GM18873 (cell line): ENCODE data around the gene PPP4R4.

ENCODE experiments used
- ATAC-seq: cut with Tn5 transposase; IDR thresholded peaks from one replicate; pipeline ENCODE4 v1.9.1; 2021; ENCODE audit warnings: mild to moderate bottlenecking, moderate library complexity, moderate number of reproducible peaks; ENCODE audit not compliant: unreplicated experiment, low FRiP score

Gene PPP4R4, protein sequence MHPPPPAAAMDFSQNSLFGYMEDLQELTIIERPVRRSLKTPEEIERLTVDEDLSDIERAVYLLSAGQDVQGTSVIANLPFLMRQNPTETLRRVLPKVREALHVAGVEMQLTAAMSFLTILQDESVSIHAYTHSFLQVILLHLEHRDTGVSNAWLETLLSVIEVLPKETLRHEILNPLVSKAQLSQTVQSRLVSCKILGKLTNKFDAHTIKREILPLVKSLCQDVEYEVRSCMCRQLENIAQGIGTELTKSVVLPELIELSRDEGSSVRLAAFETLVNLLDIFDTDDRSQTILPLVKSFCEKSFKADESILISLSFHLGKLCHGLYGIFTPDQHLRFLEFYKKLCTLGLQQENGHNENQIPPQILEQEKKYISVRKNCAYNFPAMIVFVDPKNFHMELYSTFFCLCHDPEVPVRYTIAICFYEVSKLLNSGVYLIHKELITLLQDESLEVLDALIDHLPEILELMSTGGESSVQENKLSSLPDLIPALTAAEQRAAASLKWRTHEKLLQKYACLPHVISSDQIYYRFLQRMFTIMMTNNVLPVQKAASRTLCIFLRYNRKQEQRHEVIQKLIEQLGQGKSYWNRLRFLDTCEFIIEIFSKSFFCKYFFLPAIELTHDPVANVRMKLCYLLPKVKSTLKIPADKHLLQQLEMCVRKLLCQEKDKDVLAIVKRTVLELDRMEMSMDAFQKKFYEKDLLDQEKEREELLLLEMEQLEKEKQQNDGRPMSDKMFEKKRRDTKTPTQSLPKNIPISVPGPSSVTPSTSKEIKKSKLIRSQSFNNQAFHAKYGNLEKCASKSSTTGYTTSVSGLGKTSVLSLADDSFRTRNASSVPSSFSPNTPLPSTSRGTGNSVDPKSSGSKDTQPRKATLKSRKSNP

DNA sequence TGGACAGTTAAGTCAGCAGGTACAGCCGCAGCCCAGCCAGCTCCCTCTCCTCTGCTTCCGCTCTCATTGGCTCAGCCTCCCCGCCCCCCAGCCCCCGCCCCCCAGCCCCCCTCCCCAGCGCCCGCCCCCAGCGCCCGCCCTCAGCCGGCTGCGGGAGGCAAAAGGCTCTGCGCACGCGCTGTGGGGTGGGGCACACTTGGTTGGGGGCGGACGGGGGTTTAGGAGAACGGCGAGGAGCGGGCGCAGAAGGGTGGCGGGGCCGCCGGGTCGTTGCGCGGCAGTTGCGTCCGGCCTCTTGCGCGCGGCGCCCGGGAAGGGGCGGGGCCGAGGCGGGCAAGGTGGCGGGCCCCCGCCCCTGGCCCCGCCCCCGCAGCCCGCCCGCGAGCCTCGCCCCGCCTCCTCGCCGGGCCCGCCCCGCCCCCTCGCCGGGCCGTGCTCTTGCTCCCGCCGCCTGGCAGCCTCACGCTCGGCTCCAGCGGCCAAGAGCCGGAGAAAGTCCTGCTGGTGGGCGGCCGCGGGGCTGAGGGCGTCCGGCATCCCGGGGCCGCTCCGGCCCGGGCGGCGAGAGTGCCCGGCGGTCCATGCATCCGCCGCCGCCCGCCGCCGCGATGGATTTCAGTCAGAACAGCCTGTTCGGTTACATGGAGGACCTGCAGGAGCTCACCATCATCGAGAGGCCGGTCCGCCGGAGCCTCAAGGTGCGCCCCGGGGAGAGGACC is at the start of gene PPP4R4:
Gene PPP4R4 (plus strand): TSS at position 438 of the 719 bp plus-strand sequence. CDS start 144 bp downstream, at position 582.
- peak; percentile 41 for ATAC-seq

DNA sequence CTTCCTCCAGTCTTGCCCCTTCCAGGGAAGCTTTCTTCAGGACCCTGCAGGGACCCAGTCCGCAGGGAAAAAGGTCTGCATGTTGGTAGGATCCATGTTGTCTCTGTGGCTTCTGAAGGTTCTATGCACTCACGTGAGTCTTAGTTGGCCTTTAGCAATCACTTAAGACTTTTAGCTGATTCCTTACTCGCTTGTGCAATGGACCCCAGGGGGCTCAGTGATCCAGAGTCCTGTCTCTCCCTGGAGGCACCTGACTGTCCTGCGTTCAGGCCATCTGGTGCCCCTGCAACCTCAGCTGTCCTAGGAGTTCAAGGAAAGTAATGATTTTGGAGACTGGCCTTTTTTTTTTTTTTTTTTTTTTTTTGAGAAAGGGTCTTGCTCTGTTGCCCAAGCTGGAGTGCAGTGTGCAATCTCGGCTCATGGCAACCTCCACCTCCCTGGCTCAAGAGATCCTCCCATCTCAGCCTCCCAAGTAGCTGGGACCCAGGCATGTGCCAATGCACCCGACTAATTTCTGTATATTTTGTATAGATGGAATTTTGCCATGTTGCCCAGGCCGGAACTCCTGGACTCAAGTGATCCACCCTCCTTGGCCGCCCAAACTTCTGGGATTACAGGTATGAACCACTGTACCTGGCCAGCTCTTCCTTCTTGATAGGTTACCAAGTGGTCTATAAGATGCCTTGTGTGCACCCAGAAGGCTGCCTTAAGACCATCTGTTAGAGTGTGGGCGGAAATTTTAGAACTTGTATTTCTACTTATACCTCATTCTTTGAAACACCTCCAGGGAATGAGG is 49.3 kb upstream of the PPP4R4 start:
- no peak for ATAC-seq

DNA sequence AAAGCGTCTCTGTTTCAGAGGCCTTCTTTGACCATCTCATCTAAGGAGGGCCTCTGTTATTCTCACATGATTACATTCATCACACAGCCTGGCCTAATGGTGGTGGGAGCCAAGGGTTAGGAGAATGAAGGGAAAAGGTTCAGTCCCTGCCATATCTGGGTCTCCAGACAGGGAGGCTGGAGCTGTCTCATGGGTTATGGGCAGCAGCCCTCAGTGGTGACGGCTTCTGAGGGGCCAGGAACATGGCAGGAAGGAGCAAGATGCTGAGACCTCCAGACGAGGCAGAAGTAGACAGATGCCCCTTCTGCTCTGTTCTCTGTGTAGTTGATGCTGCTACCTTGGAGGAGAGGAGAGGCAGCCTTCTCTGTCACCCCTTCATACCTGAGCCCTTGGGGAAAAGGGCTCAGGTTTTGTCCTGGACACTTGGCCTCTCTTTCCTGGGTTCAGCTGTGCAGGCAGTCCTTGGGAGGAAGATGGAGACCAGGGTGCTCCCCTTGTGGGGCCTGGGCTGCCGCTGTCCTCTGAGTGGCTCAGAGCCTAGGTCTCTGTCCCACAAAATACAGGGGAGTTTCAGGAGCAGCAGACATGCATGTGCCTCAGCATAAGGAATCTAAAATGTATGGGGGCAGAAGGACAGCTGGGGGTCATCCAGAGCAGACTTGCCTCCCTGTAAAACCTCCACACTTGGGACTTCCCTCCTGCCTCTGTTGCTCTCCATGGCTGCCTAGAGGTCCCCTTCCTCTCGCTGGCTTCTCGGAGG is 48.3 kb upstream of the PPP4R4 start:
- ATAC-seq: no peak

DNA sequence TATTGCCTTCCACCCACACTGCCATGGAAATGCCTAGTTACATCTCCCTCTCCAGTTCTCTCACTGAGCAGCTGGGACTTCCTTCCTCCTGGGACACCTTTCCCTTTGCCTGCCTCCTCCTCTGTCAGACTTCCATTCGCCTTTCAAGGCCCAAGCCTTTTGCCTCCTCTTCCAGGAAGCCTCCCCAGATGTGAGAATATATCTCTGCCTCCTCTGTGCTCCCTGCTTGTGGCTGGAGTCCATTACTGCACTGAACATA is 47.8 kb upstream of the PPP4R4 start:
- ATAC-seq: no peak

DNA sequence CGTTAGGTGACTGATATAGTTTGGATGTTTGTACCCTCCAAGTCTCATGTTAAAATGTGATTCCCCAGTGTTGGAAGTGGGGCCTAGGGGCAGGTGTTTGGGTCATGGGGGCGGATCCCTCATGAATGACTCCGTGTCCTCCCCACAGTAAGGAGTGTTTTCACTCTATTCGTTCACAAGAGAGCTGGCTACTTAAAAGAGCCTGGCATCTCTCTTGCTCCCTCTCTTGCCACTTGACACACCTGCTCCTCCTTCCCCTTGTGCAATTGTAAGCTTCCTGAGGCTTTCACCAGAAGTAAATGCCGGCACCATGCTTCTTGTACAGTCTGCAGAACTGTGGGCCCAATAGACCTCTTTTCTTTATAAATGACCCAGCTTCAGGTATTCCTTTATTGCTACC is 47.3 kb upstream of the PPP4R4 start:
- no peak for ATAC-seq

DNA sequence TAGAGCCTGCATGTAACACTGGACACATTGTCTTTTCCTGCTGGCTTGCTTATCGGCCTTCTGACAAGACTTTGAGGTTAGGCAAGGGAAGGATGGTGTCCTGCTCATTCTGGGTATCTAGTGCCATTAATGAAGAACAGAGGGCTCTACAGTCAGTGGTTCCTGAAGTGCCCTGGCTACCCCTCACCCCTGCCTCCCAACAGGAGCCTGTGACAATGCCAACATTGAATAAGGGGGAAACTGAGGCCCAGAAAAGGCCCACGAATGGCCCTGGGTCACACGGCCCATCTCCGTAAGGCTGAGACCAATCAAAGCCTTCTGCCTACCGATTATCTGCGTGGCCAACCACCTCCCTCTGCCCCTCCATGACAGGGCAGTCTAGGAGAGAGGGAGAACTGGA is 46.8 kb upstream of the PPP4R4 start:
- ATAC-seq: no peak

DNA sequence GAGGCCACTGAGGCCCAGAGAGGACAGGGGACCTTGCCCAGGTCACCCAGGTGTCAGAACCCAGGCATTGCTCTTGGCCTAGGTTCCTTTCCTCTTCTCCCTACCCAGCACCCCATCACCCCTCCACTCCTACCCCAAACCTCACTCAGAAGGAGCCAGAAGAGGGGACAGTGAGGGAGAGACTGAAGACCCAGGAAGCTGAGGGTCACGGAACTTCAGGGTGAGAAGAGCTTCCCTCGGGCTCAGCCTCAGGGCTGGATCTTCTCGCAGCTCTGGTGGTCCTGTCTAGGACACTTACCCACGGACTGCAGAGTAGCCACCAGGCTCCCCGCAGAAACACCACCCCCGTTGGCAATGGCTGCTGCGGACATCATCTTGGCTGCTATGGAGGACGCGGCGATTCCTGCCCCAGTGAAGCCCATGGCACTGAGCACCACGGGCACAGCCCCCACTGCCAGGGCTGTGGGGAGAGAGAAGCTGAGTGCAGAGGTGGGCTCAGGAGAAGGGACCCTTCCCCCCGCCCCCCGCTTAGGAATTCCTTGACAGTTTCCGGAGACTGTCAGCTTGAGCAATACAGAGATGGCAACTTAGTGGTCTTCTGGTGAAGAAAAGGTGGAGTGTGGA is 45.8 kb upstream of the PPP4R4 start:
- ATAC-seq: no peak

DNA sequence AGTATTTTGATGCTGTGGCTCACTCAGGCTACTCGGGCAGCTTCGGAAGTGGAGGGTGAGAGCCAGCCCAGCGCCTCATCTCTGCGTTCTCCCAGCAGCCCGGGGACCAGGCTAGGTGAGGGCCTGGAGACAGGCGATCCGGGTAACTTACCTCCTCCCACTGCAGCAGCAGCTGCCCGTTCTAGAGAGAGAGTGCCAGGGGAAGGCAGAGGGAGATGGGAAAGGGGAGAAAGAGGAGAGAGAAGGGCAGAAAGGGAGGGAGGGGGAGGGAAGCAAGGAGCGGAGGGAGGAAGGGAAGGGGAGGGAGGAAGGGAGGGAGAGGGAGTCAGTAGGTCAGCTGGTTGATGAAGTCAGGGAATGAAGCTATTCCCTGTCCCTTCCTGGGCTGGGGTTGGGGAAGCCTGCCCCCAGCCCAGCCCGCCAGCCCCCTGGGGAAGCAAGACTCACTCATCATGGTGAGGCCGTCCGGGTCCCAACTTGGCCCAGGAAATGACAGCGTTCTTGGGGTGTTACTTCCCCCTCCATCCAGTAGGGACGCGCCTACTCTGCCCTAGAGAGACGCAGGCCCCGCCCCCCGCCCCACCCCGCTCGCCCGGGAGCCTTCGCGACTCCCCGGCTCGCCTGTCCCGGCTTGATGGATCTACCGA is 44.9 kb upstream of the PPP4R4 start, which contains the start of gene IFI27L2:
Gene IFI27L2 (minus strand): TSS at position 494 of the 647 bp plus-strand sequence. CDS start 40 bp downstream, at position 454.
- ATAC-seq: peak; percentile 86

DNA sequence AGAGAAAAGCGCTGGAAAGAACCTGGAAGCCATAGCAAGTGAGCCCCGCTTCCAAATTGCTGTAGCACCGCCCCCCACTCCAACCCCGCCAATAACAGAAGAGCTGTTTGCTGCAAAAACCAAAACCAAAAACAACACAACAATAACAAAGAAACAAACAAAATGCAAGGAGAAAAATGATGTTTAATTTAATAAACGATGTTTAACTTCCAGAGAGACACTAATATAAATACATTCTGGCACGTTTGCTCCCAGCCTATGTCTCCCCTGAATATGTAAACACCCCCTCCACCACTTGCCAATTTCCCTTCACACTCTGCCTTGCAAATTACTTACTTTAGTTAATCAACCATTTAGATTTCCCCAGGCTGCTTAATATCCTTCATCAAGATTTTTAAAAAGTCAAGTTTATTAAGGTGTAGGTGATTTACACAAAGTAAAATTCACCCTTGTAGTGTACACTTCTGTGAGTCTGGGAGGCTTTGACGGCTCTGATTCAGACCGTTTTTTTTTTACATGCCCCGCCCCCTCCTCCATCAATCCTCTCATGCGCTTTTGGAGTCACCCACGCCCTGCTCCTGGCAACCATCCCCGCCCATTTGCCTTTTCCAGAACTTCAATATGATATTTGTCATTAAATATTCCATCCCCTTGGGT is 44.2 kb upstream of the PPP4R4 start:
- no peak for ATAC-seq

DNA sequence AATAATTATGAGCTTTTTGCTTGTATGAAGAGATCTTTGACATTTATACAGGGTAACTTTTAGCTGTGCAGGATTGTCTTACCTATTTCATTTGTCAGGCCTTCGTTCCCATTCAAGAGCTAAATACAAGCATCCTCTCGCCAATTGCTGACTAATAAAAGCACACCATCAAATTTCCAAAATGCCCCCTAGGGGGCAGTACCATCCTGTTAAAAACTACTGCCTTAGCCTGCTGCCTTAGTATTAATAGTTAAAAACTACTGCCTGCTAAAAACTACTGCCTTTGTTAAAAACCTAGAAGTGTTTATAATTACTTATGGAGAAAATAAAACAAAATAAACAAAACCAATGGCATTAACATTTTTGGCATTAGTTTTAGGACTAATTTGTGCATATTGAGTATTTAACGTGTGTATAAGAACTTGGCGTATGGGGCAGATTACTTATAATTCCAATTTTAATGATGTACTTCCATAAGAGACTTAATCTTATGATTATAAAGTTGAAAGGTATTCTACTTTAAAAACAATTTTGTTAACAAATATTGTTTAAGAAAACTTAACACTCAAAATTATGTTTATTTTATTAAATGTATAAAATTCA is 41.7 kb upstream of the PPP4R4 start:
- no peak for ATAC-seq

DNA sequence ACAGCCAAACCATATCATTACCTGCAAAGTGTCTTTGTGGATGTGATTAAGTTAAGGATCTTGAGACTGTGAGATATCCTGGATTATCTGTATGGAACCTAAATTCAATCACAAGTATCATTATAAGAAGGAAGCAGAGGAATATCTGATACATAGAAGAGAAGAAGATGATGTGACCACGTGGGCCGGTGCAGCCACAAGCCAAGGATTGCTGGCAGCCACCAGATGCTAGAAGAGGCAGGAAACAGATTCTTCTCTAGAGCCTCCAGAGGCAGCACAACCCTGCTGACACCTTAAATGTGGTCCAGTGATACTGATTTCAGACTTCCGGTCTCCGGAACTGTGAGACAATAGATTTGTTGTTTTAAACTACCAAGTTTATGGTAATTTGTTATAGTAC is 38.6 kb upstream of the PPP4R4 start:
- ATAC-seq: no peak

DNA sequence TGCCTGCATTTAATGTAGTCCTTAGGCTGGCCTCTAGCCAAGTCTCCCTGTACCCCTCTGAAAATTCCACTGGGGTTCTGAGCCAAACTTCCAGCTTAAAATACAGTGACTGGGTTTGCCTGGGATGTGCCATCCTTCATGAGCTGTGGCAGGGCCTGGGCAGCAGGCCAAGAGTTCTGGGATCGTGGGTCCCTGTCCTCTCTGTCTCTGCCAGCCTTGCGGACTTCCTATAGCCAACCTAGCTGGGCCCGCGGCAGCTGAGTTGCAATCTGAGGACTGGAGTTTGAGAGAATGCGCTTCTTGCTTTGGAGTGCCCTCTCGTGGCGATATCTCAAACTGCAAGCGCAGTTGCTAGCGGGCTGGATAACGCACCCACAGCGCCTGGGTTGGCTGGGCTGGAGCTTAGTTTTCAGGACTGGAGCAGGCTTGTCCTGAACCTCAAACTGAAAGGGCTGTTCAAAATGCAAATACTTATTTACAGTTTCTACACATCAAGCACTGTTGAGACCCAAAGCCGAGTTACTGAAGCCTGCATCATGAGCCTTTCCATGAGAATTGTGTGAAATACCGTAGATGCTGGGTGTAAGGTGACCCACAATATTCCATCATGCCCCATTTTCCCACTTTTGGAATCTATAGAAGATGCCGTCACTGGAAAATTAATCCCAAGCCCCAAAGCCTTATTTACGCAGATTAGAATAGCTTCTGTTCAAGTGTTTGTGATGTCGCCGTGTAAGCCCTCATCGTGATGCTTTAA is 37.4 kb upstream of the PPP4R4 start:
- ATAC-seq: peak; percentile 64

DNA sequence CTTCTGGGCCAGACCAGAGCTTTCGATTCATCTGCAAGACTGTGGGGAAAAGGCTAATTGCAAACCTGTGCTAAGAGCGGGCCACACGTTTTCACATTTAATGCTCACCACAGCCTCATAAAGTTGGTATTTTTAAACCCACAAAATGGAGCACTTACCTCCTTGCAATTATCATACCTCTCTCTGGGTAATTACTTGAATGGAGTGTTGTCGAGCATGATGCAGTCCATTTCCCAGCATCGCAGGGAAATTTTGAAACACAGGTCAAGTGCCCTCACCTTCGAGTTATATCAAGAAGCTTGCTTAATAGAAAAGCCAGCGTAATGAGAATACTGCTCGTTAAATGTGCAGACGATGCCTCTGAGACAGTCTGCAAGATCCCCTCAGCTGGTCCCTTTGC is 35.9 kb upstream of the PPP4R4 start:
- no peak for ATAC-seq

DNA sequence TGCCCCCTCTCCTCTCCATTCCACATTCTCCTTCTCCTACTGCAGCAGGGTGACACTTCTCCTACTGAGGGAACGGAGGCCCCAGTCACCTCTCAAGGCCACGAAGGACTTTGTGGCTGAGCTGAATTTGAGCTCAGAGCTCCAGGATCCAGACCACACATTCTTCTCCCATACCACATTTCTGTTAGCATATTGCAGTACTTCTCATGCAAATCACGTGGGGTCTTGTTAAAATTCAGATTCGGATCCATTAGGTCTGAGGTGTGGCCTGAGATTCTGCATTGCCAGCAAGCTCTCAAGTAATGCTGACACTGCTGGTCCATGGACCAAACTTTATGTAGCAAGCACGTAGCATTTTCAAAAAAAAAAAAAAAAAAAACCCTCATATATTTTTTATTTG is 35.1 kb upstream of the PPP4R4 start:
- ATAC-seq: no peak

DNA sequence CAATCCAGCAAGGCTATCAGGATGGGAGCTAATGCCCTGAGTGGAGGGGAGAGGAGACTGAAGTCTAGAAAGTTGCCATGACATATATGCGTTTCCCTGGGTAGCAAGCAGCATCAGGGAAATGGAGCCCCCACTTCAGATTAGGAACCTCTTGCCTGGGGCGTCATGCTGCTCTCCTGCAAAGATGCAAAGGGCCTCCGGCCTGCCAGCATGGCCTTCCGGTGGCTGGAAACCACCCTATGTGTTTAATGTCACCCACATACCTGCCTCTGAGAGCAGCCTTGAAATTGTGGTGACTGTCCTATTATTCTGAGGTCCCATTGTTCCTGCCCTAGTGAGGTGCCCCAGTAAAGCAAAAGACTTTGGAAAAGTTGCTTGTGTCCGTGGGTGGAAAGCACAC is 34.7 kb upstream of the PPP4R4 start:
- no peak for ATAC-seq

DNA sequence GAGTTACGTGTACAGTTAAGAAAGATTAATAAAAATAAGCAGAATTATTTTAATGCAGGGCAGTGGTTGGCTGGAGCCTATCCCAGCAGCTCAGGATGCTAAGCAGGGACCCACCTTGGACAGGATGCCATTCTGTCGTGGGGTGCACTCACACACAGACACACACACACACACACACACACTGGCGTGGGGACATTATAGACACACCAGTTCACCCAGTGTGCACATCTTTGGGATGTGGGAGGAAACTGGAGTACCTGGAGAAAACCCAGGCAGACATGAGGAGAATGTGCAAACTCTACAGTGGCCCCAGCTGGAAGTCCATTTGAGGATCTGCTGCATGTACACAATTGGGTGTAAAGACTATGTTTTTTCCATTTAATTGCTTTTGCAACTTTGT is 31.9 kb upstream of the PPP4R4 start:
- no peak for ATAC-seq

DNA sequence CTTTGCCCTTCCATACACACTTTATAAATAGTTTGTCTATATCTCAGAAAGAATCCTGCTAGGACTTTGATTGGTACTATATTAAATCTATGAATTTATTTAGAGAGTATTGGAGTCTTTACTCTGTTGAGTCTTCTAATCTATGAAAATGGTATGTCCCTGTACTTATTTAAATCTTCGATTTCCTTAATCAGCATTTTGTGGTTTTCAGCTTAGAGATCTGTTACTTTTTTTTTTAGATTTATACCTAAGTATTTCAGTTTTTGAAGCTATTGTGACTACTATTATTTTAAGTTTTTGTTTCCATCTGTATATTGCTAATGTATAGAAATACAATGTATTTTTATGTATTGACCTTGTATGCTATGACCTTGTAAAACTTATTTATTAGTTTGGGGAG is 31.3 kb upstream of the PPP4R4 start:
- ATAC-seq: no peak
